ENCODE measurements around the gene SOX18. TPM values are rescaled to one million over a fixed set of nuclear protein-coding genes. Genes with fewer than 3 reads are reported as not detected.

SOX18 gene
- total and polyA plus RNA-seq, 2 of the 13 experiments (the other 11 are each of a cell fraction or from before 2014, with no cell fraction given): 1.6 to 1.9 TPM

DNA sequence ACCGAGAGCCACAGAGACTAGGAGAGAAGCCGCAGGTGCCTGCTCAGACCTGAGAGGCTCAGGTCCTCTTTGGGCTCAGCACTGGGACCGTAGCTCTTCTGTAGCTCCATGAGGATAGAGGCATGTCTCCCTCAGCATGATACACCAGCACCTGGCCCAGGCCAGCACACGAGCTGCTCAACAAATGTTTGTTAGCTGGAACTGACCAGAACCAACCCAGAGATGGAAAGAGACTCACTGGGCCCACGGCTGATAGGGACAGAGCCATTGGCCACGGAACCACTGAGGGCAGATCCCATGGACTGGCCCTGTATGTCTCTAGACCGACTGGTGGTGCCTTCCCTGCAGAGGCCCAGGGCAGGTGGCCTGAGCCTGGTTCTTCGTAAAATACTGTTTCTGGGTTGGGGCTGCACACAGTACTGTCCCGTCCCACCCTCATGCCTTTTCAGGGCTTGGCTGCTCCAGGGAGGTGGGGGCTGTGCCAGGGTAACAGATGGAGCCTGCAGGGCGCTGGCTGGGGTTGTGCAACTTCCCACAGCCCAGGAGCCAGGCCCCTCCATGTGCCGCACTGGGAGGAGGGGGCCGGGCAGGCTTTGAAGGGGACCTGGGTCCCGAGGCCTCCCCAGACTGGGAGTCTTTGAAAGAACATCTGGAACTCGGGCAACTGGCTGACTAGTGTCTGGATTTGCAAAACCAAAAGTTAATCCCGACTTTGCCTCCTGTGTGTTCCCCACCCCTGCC, 8.2 kb downstream of the SOX18 start (continued):
- TF ChIP-seq ZNF891 (CRISPR knock-in tag; IDR thresholded peaks at IDR 0.05) (peak; percentile 30), NR2C2 (CRISPR knock-in tag; IDR thresholded peaks at IDR 0.05; ENCODE audit: borderline replicate concordance) (peak; percentile 61; the same call in 1 of the 2 replicates), CHCHD3 (CRISPR knock-in tag; IDR thresholded peaks at IDR 0.05) (peak; percentile 89), TMF1 (CRISPR knock-in tag; IDR thresholded peaks at IDR 0.05; ENCODE audit: low read depth) (peak; percentile 82; the same call in 1 of the 2 replicates), ZNF543 (CRISPR knock-in tag; IDR thresholded peaks at IDR 0.05) (0 out of 2 replicates have a peak, but pooled peaks have one; percentile 74), NAIF1 (CRISPR knock-in tag; IDR thresholded peaks at IDR 0.05; ENCODE audit: borderline replicate concordance) (peak; percentile 56; the same call in 1 of the 2 replicates), RFXANK (CRISPR knock-in tag; IDR thresholded peaks at IDR 0.05) (no peak), ZNF501 (CRISPR knock-in tag; IDR thresholded peaks at IDR 0.05) (0 out of 2 replicates have a peak, but pooled peaks have one; percentile 74), ZNF441 (CRISPR knock-in tag; IDR thresholded peaks at IDR 0.05; ENCODE audit: borderline replicate concordance) (0 out of 2 replicates have a peak, but pooled peaks have one; percentile 37)
- TF ChIP-seq, protein P1, sequence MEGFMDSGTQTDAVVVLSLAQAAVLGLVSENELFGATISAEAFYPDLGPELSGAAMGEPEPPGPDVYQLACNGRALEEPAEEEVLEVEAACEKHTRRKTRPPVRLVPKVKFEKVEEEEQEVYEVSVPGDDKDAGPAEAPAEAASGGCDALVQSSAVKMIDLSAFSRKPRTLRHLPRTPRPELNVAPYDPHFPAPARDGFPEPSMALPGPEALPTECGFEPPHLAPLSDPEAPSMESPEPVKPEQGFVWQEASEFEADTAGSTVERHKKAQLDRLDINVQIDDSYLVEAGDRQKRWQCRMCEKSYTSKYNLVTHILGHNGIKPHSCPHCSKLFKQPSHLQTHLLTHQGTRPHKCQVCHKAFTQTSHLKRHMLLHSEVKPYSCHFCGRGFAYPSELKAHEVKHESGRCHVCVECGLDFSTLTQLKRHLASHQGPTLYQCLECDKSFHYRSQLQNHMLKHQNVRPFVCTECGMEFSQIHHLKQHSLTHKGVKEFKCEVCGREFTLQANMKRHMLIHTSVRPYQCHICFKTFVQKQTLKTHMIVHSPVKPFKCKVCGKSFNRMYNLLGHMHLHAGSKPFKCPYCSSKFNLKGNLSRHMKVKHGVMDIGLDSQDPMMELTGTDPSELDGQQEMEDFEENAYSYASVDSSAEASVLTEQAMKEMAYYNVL (CRISPR knock-in tag; IDR thresholded peaks at IDR 0.05; ENCODE audit: borderline replicate concordance): peak; percentile 11; the same call in 1 of the 2 replicates
- TF ChIP-seq, protein P2, sequence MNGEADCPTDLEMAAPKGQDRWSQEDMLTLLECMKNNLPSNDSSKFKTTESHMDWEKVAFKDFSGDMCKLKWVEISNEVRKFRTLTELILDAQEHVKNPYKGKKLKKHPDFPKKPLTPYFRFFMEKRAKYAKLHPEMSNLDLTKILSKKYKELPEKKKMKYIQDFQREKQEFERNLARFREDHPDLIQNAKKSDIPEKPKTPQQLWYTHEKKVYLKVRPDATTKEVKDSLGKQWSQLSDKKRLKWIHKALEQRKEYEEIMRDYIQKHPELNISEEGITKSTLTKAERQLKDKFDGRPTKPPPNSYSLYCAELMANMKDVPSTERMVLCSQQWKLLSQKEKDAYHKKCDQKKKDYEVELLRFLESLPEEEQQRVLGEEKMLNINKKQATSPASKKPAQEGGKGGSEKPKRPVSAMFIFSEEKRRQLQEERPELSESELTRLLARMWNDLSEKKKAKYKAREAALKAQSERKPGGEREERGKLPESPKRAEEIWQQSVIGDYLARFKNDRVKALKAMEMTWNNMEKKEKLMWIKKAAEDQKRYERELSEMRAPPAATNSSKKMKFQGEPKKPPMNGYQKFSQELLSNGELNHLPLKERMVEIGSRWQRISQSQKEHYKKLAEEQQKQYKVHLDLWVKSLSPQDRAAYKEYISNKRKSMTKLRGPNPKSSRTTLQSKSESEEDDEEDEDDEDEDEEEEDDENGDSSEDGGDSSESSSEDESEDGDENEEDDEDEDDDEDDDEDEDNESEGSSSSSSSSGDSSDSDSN (CRISPR knock-in tag; IDR thresholded peaks at IDR 0.05): peak; percentile 79; the same call in 1 of the 2 replicates
- TF ChIP-seq, protein P3, sequence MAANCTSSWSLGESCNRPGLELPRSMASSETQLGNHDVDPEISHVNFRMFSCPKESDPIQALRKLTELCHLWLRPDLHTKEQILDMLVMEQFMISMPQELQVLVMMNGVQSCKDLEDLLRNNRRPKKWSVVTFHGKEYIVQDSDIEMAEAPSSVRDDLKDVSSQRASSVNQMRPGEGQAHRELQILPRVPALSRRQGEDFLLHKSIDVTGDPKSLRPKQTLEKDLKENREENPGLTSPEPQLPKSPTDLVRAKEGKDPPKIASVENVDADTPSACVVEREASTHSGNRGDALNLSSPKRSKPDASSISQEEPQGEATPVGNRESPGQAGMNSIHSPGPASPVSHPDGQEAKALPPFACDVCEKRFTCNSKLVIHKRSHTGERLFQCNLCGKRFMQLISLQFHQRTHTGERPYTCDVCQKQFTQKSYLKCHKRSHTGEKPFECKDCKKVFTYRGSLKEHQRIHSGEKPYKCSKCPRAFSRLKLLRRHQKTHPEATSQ (CRISPR knock-in tag; IDR thresholded peaks at IDR 0.05; ENCODE audit: borderline replicate concordance): no peak; the same call in 1 of the 2 replicates
- TF ChIP-seq, protein P4, sequence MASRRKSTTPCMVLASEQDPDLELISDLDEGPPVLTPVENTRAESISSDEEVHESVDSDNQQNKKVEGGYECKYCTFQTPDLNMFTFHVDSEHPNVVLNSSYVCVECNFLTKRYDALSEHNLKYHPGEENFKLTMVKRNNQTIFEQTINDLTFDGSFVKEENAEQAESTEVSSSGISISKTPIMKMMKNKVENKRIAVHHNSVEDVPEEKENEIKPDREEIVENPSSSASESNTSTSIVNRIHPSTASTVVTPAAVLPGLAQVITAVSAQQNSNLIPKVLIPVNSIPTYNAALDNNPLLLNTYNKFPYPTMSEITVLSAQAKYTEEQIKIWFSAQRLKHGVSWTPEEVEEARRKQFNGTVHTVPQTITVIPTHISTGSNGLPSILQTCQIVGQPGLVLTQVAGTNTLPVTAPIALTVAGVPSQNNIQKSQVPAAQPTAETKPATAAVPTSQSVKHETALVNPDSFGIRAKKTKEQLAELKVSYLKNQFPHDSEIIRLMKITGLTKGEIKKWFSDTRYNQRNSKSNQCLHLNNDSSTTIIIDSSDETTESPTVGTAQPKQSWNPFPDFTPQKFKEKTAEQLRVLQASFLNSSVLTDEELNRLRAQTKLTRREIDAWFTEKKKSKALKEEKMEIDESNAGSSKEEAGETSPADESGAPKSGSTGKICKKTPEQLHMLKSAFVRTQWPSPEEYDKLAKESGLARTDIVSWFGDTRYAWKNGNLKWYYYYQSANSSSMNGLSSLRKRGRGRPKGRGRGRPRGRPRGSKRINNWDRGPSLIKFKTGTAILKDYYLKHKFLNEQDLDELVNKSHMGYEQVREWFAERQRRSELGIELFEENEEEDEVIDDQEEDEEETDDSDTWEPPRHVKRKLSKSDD (CRISPR knock-in tag; IDR thresholded peaks at IDR 0.05; ENCODE audit: low read depth): no peak; the same call in none of the 2 replicates
- TF ChIP-seq, protein P5, sequence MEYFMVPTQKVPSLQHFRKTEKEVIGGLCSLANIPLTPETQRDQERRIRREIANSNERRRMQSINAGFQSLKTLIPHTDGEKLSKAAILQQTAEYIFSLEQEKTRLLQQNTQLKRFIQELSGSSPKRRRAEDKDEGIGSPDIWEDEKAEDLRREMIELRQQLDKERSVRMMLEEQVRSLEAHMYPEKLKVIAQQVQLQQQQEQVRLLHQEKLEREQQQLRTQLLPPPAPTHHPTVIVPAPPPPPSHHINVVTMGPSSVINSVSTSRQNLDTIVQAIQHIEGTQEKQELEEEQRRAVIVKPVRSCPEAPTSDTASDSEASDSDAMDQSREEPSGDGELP (IDR thresholded peaks at IDR 0.05; ENCODE audit: borderline replicate concordance, low read depth): peak; percentile 81; the same call in 1 of the 2 replicates
- TF ChIP-seq, protein P6, sequence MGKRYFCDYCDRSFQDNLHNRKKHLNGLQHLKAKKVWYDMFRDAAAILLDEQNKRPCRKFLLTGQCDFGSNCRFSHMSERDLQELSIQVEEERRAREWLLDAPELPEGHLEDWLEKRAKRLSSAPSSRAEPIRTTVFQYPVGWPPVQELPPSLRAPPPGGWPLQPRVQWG (CRISPR knock-in tag; IDR thresholded peaks at IDR 0.05; ENCODE audit: borderline replicate concordance, low read depth): no peak
- TF ChIP-seq, protein P7, sequence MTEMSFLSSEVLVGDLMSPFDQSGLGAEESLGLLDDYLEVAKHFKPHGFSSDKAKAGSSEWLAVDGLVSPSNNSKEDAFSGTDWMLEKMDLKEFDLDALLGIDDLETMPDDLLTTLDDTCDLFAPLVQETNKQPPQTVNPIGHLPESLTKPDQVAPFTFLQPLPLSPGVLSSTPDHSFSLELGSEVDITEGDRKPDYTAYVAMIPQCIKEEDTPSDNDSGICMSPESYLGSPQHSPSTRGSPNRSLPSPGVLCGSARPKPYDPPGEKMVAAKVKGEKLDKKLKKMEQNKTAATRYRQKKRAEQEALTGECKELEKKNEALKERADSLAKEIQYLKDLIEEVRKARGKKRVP (CRISPR knock-in tag; IDR thresholded peaks at IDR 0.05): peak in 1 of 2 experiments; percentile 33; a peak in 1 of 4 replicates

Measured in HepG2 (cell line).